IMR-90 (cell line): Measurements from ENCODE around the gene CAB39. TPM values are rescaled to one million over a fixed set of nuclear protein-coding genes. Genes with fewer than 3 reads are reported as not detected.
A peak's percentile ranks its signal among the peaks of the same experiment; 100 is the strongest.

Source experiments
- CHD1 ChIP-seq: IDR thresholded peaks from 2 replicates; pipeline ENCODE4 v1.6.1; 2012; ENCODE audit warnings: low read depth, low read length, improper control_type of control experiment
- NFE2L2 ChIP-seq: fragments of 150-350 bp; IDR thresholded peaks from 2 replicates; pipeline ENCODE4 v1.6.1; 2016; ENCODE audit warnings: low read depth, mild to moderate bottlenecking, low read length
- polyA plus RNA-seq, 3 experiments: library from polyadenylated mRNA; depleted of rRNA; stranded (reverse); fragments of >200 nt; gene quantifications; 2 replicates each; pipeline ENCODE4 v1.2.3, GENCODE V29; 2012; ENCODE audit warnings: low replicate concordance in 1 of 3
- total RNA-seq: library from RNA; depleted of rRNA; stranded (reverse); fragments of >200 nt; gene quantifications from 2 replicates; pipeline ENCODE4 v1.2.3, GENCODE V29; 2012
- TF ChIP-seq, protein P1 (sequence below): fragments of 150-350 bp; IDR thresholded peaks from 2 replicates; pipeline ENCODE4 v1.6.1; 2016; ENCODE audit warnings: low read depth, mild to moderate bottlenecking, low read length, moderate library complexity, borderline replicate concordance

Gene CAB39
- total and polyA plus RNA-seq, 2 of the 4 experiments (the other 2 are of a cell fraction), result 38.2 to 71.7 TPM

DNA sequence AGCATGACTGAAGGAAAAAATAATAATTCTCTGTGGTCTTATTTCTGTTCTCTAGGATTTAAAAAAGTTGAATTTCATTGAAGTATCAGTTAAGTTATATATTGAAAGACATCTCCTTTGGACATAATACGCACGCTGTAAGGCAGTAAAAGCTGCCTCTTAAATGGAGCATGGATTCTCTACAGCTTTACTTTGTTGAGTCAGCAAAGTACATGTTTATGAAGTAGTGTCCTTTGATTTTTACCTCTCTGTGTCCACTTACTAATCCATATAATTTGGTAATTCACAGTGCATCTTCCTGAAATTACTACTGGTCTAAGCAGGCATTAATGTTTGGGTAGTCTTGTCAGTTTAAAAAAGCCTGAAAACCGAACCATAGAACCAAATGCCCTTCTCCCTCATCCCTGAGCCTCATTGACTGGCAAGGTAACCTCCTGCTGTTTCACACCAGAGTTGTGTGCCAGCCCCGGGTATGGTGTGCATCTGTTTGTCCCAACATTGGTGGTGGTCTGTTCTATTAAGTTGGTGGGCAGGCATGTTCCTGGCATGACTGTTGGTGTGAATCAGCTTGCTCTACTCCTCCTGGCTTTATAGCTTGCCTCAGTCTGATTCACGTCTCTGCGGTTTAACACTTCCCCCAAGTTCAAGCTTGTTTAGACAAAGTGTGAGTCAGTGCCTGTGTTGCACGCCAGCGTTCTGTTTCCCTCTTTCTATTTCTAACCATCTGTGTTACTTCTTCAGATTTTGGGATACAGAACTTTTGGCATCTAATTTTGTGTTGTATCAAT lies 81.1 kb downstream of the CAB39 start (continued):
- TF ChIP-seq, protein P1, sequence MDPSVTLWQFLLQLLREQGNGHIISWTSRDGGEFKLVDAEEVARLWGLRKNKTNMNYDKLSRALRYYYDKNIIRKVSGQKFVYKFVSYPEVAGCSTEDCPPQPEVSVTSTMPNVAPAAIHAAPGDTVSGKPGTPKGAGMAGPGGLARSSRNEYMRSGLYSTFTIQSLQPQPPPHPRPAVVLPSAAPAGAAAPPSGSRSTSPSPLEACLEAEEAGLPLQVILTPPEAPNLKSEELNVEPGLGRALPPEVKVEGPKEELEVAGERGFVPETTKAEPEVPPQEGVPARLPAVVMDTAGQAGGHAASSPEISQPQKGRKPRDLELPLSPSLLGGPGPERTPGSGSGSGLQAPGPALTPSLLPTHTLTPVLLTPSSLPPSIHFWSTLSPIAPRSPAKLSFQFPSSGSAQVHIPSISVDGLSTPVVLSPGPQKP, result no peak
- TF ChIP-seq CHD1, result no peak
- TF ChIP-seq NFE2L2, result peak; percentile 64; the same call in 1 of the 2 replicates
